ENCODE results near the gene TSPAN19.
A peak's percentile ranks its signal among the peaks of the same experiment; 100 is the strongest.
"Not testable (repeated sequence)": the region's sequence is repeated elsewhere in the genome, so short reads cannot be mapped to it uniquely, and the experiment has no call there.

TSPAN19 gene

DNA sequence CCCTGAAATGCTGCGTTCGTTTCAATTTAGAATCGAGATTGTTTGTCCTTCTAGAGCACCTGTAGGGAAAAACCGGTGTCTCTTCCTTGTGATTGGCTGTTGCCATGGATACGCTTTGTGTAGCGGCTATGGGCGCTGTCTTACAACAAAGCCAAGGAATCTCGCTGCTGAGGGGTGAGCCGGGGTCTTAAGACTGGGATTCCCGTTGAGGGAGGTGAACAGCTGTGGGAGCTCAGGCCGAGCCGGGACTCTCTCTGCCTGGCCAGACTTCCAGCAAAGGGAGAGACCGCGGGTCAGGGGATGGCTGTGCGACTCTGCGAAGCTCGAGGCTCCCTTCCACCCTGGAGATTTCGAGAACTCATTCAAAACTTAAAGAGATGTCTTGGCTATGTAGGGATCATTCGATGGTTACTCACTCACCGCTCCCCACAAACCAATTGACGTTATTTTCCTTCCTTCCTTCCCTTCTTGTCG lies at the start of gene TSPAN19, which contains the start of gene LRRIQ1:
TSPAN19 (minus strand) TSS at position 44 of the 474 bp plus-strand sequence. CDS start 6,331 bp downstream, outside the sequence.
LRRIQ1 (plus strand) TSS at position 118 of the 474 bp plus-strand sequence. CDS start 1,826 bp downstream, outside the sequence.
- DNase-seq: peak; percentile 76

GRCh38 chr12:85085066-85085465 lies 49.0 kb upstream of the TSPAN19 start:
- no peak for DNase-seq

DNA sequence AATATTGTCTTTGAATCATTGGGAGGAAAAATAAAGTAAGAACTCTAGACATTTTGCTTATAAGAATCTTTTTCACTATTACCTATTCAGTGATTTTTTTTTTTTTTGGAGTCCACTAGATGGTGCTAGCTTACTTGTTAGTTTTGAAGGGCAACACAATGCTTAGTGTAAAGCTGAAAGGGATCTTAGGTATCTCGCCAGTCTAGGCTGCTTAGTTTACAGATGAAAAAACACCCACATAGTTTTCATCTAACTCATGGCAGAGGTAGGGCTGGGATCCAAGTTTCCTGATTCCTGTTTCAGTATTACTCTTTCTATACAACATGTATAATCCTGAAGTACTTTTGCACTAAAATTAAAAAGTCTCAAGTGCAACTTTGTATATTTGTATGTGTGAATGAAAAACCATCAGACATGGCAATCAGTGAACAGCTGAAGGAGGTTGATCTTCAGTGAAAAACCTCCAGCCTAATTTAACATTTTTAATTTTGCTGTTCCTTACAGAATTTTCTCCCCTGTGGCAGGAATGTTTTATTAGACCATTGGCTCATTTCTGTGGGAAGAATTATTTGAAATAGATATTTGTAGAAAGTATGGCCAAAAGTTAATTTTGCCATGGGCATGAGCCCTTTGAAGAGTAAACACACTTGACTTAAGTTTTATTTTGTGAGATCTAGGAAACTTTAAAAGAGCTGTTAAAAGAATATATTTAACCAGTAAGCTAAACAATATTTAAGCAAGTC lies 40.8 kb upstream of the TSPAN19 start:
- DNase-seq: peak; percentile 71

GRCh38 chr12:85072826-85073225 lies 36.7 kb upstream of the TSPAN19 start:
- no peak for DNase-seq

DNA sequence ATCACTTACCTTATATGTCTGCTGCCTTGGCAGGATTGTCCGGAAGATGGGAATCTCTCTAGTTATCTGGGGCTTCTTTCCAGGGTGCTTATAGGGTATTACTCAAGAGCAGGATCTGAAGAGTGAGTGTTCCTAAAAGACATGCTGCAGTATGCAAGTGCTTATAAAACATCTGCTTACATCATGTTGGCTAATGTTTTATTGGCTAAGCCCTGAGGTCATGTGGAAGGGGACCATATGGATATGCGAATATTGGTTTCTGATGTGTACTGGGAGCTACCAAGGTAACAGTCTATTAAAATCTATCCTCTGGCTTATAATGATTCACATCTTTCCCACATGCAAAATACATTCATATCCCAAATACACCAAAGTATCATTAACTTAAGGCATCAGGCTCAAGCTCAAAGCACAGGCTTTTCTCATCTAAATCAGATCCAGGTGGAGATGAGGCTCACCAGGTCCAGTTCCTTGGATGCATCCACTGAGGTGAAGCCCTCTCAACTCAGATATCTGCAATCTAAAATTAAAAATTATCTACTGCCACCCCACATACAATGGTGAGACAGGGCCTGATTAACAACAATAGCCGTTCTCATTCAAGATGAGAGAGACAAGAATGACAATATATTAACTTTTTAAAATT lies 29.9 kb upstream of the TSPAN19 start:
- DNase-seq: no peak

DNA sequence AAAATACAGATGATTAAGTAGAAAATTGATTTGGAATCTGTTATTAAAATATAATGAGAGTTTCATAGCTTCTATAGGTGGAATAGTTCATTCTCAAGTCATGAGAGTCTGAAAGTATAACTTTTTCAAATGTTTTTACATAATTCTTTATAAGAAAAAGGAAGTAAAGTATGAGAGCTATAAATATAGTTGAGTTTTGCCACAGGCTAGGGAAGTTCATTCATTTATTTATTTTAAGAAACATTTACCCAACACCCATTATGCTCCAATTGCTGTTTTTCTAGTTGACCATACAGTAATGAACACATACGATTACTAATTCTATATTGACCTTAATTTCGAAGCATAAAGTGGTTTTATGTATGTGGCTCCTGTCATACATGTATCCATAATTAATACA lies 24.8 kb upstream of the TSPAN19 start:
- no peak for DNase-seq

- no peak for DNase-seq
Measured at GRCh38 chr12:85059594-85059993, 23.5 kb upstream of the TSPAN19 start.

DNA sequence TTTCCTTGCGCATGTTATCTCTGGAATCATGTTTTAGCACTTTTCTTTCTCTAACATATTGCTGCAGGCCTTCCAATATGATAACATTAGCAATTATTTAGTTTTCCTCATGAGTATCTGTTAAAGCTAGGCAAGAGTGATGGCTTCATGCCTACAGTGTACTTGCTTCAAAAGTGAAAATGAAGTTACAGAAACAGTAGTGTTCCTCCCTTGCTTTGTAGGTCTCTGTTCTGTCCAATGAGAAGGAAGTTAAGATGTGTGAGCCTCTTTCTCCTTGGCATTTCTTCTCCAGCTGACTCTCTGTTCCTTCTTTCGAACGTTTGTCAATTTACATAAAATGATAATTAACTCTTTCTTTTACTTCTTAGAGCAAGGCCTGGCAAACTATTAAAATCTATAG lies 22.3 kb upstream of the TSPAN19 start:
- no peak for DNase-seq

- no peak for DNase-seq
Measured at GRCh38 chr12:85057370-85057963, 21.4 kb upstream of the TSPAN19 start.

- no peak for DNase-seq
Measured at GRCh38 chr12:85043829-85044228, 7.8 kb upstream of the TSPAN19 start.

DNA sequence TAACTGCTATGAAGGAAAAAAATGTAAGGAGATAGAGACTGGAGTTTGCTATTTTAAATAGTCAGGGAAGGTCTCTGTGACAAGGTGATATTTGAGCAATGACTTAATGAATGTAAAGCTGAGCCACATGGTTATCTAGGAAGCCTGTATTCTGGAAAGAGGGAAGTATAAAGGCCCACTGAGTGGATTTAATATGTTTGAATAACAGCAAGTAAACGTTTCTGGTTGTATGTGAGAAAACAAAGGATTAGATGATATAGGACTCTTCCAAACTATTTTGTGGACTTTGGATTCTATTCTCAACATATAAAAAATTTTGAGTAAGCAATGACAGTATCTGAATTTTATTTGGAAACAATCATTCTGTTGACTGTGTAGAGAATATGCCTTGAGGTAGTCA lies 5.3 kb upstream of the TSPAN19 start:
- DNase-seq: no peak

GRCh38 chr12:85036733-85037132 lies 656 bp upstream of the TSPAN19 start:
- DNase-seq: no peak

DNA sequence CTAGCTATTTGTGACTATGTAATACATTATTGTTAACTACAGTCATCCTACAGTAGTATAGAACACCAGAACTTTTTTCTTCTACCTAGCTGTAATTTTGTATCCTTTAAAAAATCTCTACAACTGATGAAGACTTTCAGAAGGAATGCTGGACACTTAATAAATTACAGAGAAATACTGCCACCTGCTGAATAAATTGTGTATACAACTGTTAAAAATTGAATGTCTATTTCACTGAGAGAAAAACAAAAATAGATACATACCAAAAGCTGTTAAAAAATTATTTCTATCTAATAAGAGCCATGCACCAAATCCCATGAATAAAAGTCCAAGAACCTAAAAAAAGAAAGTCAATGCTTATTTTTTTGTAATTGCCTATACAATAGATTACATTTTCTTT lies 6.6 kb downstream of the TSPAN19 start:
- DNase-seq: peak; percentile 26

DNA sequence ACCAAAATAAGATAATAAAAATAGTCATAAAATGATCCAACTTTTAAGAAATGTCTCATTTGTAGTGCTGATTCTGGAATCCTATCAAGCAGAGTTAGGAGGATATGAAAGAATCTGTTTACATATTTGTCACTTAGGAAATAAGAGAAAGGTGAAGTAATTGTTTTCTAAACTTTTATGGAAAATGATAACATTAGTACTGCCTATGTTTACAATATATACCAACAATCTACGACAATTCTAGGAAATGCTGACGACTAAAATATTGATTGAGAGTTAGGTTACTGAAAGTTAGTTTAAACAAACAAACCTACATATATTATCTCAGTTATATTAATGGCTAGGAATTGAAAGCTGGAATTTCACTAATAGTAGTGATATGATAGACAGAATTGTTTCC lies 18.0 kb downstream of the TSPAN19 start:
- DNase-seq: no peak

- no peak for DNase-seq
Measured at GRCh38 chr12:85017618-85018017, 18.5 kb downstream of the TSPAN19 start.

DNA sequence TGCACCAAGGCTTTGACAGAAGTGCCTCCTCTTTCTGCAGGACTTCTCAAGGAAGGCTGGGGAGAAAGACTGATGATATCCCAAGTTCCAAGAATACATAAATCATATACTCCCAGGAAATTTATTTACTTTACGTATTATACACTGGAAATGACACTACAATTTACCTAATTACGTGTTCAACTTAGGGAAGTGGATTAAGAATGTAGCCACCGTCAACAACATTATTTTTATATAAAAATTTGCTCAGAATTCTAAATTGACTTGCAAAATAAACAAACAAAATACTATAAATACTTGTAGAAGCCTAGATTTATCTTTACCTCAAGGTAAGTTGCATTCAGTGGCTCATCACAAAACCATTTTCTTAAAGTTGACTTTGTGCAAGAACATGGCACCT lies 18.9 kb downstream of the TSPAN19 start:
- DNase-seq: no peak

DNA sequence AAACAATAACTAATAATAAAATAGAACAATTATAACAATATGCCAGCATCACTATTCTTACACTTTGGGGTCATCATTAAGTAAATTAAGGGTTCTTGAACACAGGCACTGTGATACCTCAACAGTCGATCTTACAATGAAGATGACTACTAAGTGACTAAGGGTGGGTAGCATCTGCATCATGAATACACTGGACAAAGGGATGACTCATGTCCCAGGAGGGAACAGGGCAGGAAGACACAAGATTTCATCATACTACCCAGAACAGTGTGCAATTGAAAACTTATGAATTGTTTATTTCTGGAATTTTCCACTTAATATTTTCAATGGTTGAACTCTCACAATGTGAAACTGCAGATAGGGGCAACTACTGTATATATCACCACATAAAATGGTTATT lies 19.7 kb downstream of the TSPAN19 start:
- peak; percentile 11 for DNase-seq

- DNase-seq: peak; percentile 45
Measured at GRCh38 chr12:85007836-85008235, 28.2 kb downstream of the TSPAN19 start.

DNA sequence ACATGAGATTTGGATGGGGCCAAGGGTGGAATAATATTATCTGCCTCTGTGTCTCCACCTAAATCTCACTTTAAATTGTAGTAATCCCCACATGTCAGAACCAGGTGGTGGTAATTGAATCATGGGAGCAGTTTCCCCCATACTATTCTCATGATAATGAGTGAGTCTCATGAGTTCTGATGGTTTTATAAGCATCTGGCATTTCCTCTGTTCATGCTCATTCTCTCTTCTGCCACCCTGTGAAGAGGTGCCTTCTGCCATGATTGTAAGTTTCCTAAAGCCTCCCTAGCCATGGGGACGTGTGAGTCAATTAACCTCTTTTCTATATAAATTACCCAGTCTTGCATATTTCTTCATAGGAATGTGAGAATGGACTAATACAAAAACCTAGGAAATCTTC lies 29.9 kb downstream of the TSPAN19 start:
- DNase-seq: no peak

DNA sequence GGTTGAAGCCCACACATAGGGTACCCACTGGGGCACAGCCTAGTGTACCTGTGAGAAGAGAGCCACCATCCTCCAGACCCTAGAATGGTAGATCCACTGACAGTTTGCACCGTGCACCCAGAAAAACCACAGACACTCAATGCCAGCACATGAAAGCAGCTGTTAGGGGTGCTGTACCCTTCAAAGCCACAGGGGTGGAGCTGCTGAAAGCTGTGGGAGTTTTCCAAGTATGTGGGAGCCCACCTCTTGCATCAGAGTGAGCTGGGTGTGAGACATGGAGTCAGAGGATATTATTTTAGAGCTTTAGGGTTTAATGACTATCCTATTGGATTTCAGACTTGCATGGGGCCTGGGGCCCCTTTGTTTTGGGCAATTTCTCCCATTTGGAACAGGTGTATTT lies 30.5 kb downstream of the TSPAN19 start:
- no peak for DNase-seq

GRCh38 chr12:85005047-85005446 lies 31.0 kb downstream of the TSPAN19 start:
- DNase-seq: not testable (repeated sequence)

DNA sequence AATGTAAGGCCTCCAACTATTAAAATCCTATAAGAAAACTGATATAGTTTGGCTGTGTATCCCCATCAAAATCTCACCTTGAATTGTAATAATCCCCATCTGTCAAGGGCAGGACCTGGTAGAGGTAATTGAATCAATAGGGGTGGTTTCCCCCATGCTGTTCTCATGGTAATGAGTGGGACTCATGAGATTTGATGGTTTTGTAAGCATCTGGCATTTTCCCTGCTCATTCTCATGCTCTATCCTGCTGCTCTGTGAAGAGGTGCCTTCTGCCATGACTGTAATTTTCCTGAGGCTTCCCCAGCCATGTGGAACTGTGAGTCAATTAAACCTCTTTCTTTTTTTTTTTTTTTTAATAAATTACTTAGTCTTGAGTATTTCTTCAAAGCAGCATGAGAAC lies 31.9 kb downstream of the TSPAN19 start:
- DNase-seq: no peak

- DNase-seq: no peak
Measured at GRCh38 chr12:85002778-85003296, 33.2 kb downstream of the TSPAN19 start.

DNA sequence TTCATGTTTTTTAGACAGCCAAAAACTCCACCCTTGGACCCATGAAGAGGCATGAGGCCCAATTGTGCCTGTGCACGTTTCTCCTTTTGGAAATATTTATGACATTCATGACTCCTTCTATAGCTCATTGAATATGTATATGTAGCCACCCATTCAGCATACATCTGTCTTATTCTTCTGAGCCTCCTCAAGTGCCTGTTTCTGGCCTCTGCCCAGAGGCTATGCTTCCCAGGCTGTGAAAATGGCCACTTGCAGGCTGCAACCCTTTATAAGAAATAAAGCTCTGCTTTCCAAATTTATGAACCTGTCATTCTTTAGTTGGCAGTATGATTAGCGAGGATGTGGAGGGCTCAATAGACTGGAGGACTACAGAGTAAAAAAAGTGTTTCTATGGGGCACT lies 35.3 kb downstream of the TSPAN19 start:
- peak; percentile 1 for DNase-seq

Measured in NCI-H446 treated with DMSO at 0.1 percent for 48 hours (cell line).